ENCODE data around the gene RIPK3. TPM values are rescaled to one million over a fixed set of nuclear protein-coding genes. Genes with fewer than 3 reads are reported as not detected.

Gene RIPK3
- polyA plus RNA-seq, 1 of the 3 experiments (the other 2 are of a cell fraction): not detected

DNA sequence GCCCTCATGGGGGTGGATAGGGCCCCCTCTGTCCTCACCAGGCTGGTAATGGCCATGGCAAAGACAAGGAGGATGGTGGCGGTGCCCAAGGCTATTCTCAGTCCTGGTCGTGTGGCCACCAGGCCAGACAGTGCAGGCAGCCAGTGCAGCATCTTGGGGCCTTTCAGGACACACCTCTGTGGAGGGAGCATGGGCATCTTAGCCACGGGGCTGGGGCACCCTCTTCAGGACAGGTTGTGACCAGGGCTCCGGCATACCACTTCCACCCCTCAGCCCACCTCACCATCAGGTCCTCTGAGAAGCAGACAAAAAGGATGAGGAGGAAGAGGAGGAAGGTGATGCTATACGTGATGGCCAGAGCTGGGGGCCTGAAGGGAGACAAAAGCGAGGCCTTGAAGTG is 15.8 kb downstream of the RIPK3 start:
- no peak overlapping the region for H3K4me3 ChIP-seq (ENCODE audit: low read depth in 2 of 2, low read length in 1 of 2)
- DNase-seq: no peak
- H3K79me2 ChIP-seq (ENCODE audit: insufficient read depth): no peaks in the 10 kb centered on the region
- ChIA-PET POLR2A (no interaction called here), CTCF (interaction anchor here (1.0 to 14.6 kb wide), 6 partner anchors 9 to 113 kb away, joined by 4 to 115 read pairs (median 49); partner anchors contain the start of genes ADCY4, CIDEB, KHNYN and LTB4R)
- no peaks in the 10 kb centered on the region for H3F3A ChIP-seq (replicated peaks; ENCODE audit: insufficient read depth)
- H3K27me3 ChIP-seq (ENCODE audit: insufficient read depth): peaks cover 11% of the 10 kb centered on the region; the same call in 1 of the 2 replicates
- WGBS (ENCODE audit: low lambda C conversion rate): 48% methylated on average over 5 of the region's 6 CpGs
- H3K9ac ChIP-seq: no peak overlapping the region
- H4K20me1 ChIP-seq (ENCODE audit: insufficient read depth): no peaks in the 10 kb centered on the region
- H3K36me3 ChIP-seq (replicated peaks in 1 of 2; ENCODE audit: control insufficient read depth in 1 of 2, insufficient read depth in 2 of 2, low read length in 1 of 2): no peaks in the 10 kb centered on the region
- no peak for TF ChIP-seq MXI1 (IDR thresholded peaks at IDR 0.05; ENCODE audit: low read depth, low read length)
- TF ChIP-seq GATA2 (CRISPR knock-in tag; IDR thresholded peaks at IDR 0.05): no peak
- TF ChIP-seq, protein P1, sequence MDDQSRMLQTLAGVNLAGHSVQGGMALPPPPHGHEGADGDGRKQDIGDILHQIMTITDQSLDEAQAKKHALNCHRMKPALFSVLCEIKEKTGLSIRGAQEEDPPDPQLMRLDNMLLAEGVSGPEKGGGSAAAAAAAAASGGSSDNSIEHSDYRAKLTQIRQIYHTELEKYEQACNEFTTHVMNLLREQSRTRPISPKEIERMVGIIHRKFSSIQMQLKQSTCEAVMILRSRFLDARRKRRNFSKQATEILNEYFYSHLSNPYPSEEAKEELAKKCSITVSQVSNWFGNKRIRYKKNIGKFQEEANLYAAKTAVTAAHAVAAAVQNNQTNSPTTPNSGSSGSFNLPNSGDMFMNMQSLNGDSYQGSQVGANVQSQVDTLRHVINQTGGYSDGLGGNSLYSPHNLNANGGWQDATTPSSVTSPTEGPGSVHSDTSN (IDR thresholded peaks at IDR 0.05): no peak
- H3K4me2 ChIP-seq: no peak overlapping the region
- H3K9me2 ChIP-seq: no peaks in the 10 kb centered on the region
- no peaks in the 10 kb centered on the region for H3K9me3 ChIP-seq
- no peaks in the 10 kb centered on the region for H3K4me1 ChIP-seq (ENCODE audit: control insufficient read depth in 1 of 2, insufficient read depth in 2 of 2, low read depth in 1 of 2, low read length in 1 of 2)
- no peak overlapping the region for H3K27ac ChIP-seq (ENCODE audit: low read depth in 2 of 2, low read length in 1 of 2)
- no peak overlapping the region for H2AFZ ChIP-seq (ENCODE audit: low read depth)

DNA sequence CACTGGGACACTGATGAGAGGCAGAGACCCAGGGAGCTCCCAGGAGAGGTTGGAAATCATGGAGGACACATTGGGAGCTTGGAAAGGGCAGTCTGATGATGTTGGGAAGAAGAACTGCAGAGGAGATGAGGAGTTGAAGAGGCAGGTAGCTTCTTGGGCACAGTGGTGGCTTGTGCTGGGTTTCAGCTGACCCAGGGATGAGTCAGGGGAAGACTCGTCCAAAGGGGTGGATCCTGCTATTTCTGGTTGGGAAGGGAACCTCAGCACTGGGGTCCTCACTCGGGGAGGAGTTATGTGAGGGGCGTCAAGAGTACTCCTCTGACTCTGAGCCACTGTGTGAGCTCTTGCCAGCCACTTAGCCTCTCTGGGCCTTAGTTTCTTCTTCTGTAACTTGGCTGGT is 16.4 kb downstream of the RIPK3 start:
- Histone ChIP-seq H2AFZ (ENCODE audit: low read depth) (no peak overlapping the region), H3F3A (replicated peaks; ENCODE audit: insufficient read depth) (no peaks in the 10 kb centered on the region), H3K27ac (ENCODE audit: low read depth in 2 of 2, low read length in 1 of 2) (no peak overlapping the region), H3K27me3 (ENCODE audit: insufficient read depth) (peaks cover 12% of the 10 kb centered on the region; the same call in 1 of the 2 replicates), H3K36me3 (replicated peaks in 1 of 2; ENCODE audit: control insufficient read depth in 1 of 2, insufficient read depth in 2 of 2, low read length in 1 of 2) (no peaks in the 10 kb centered on the region), H3K9me3 (no peaks in the 10 kb centered on the region), H3K9ac (no peak overlapping the region), H4K20me1 (ENCODE audit: insufficient read depth) (no peaks in the 10 kb centered on the region), H3K9me2 (no peaks in the 10 kb centered on the region), H3K79me2 (ENCODE audit: insufficient read depth) (no peaks in the 10 kb centered on the region), H3K4me3 (ENCODE audit: low read depth in 2 of 2, low read length in 1 of 2) (no peak overlapping the region), H3K4me1 (ENCODE audit: control insufficient read depth in 1 of 2, insufficient read depth in 2 of 2, low read depth in 1 of 2, low read length in 1 of 2) (no peaks in the 10 kb centered on the region), H3K4me2 (no peak overlapping the region)
- TF ChIP-seq, protein P2, sequence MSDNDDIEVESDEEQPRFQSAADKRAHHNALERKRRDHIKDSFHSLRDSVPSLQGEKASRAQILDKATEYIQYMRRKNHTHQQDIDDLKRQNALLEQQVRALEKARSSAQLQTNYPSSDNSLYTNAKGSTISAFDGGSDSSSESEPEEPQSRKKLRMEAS (IDR thresholded peaks at IDR 0.05; ENCODE audit: low read depth): no peak
- no peak for TF ChIP-seq RXRA (IDR thresholded peaks at IDR 0.05; ENCODE audit: borderline replicate concordance, low read depth)
- TF ChIP-seq, protein P3, sequence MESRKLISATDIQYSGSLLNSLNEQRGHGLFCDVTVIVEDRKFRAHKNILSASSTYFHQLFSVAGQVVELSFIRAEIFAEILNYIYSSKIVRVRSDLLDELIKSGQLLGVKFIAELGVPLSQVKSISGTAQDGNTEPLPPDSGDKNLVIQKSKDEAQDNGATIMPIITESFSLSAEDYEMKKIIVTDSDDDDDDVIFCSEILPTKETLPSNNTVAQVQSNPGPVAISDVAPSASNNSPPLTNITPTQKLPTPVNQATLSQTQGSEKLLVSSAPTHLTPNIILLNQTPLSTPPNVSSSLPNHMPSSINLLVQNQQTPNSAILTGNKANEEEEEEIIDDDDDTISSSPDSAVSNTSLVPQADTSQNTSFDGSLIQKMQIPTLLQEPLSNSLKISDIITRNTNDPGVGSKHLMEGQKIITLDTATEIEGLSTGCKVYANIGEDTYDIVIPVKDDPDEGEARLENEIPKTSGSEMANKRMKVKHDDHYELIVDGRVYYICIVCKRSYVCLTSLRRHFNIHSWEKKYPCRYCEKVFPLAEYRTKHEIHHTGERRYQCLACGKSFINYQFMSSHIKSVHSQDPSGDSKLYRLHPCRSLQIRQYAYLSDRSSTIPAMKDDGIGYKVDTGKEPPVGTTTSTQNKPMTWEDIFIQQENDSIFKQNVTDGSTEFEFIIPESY (IDR thresholded peaks at IDR 0.05; ENCODE audit: borderline replicate concordance, low read depth): no peak
- no peak for TF ChIP-seq GABPA (IDR thresholded peaks at IDR 0.05; ENCODE audit: low read depth)
- TF ChIP-seq, protein P4, sequence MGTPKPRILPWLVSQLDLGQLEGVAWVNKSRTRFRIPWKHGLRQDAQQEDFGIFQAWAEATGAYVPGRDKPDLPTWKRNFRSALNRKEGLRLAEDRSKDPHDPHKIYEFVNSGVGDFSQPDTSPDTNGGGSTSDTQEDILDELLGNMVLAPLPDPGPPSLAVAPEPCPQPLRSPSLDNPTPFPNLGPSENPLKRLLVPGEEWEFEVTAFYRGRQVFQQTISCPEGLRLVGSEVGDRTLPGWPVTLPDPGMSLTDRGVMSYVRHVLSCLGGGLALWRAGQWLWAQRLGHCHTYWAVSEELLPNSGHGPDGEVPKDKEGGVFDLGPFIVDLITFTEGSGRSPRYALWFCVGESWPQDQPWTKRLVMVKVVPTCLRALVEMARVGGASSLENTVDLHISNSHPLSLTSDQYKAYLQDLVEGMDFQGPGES (IDR thresholded peaks at IDR 0.05; ENCODE audit: low read depth, low read length): no peak
- no peak for TF ChIP-seq NFIC (IDR thresholded peaks at IDR 0.05; ENCODE audit: borderline replicate concordance)
- TF ChIP-seq TEAD4 (IDR thresholded peaks at IDR 0.05; ENCODE audit: borderline replicate concordance, insufficient read depth): no peak
- TF ChIP-seq JUND (IDR thresholded peaks at IDR 0.05): no peak
- TF ChIP-seq, protein P5, sequence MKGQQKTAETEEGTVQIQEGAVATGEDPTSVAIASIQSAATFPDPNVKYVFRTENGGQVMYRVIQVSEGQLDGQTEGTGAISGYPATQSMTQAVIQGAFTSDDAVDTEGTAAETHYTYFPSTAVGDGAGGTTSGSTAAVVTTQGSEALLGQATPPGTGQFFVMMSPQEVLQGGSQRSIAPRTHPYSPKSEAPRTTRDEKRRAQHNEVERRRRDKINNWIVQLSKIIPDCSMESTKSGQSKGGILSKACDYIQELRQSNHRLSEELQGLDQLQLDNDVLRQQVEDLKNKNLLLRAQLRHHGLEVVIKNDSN (IDR thresholded peaks at IDR 0.05; ENCODE audit: borderline replicate concordance, low read depth): no peak
- no peak for TF ChIP-seq CHD2 (IDR thresholded peaks at IDR 0.05; ENCODE audit: low read length, partially characterized antibody)
- TF ChIP-seq TAF1 (IDR thresholded peaks at IDR 0.05; ENCODE audit: borderline replicate concordance, low read depth, low read length): no peak
- TF ChIP-seq, protein P6, sequence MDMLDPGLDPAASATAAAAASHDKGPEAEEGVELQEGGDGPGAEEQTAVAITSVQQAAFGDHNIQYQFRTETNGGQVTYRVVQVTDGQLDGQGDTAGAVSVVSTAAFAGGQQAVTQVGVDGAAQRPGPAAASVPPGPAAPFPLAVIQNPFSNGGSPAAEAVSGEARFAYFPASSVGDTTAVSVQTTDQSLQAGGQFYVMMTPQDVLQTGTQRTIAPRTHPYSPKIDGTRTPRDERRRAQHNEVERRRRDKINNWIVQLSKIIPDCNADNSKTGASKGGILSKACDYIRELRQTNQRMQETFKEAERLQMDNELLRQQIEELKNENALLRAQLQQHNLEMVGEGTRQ (IDR thresholded peaks at IDR 0.05; ENCODE audit: borderline replicate concordance, low read depth, low read length): no peak
- POLR2A ChIA-PET: no interaction called here
- CTCF ChIA-PET: interaction anchor here (2.3 to 14.6 kb wide), 4 partner anchors 10 to 113 kb away, joined by 19 to 115 read pairs (median 49); partner anchors contain the start of genes ADCY4, CIDEB, KHNYN and LTB4R
- WGBS (ENCODE audit: low lambda C conversion rate): 20% methylated on average over 1 of the region's 3 CpGs
- DNase-seq: no peak

Measured in SK-N-SH (cell line).